Measurements from ENCODE around the gene CYLD.
A peak's percentile ranks its signal among the peaks of the same experiment; 100 is the strongest.

DNA sequence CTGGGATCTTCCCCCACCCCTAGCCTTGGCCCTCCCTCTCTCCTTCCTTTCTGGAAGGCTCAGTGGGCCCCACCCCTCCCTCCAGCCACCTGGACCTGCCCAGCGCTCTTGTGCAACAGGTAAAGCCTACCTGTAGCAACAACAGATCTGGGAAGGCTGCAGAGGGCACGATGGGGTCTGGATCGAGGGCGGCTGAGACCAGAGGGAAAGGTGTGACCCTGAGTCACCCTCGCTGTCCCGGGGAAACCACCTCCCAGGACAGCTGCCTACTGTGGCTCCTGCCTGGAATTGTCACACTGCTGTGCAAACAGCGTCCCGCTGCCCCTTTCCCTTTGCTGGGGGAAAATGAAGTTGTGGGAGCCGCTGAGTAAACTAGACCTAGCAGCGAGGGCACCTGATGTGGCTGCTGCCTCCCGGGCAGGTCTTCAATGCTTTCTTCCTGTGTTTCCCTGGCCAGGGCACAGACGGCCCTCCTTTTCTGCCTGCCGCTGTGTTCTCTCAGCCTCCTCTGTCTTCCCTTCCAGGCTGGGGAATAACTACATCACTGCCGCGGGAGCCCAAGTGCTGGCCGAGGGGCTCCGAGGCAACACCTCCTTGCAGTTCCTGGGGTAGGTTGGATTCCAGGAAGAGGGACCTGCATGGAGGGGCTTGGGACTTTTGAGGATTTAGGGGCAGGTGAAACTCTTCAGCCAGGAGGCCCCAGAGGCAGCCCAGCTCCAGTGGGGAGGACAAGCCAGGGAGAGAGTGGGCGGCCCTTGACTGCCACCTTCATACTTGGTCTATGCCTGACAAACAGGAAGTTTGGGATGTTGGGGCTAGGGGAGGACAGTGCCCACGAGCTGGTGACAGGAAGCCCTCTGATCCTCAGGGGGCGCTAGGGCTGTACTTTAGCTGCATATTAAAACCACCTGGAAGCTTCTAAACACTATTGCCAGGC lies 22.2 kb upstream of the CYLD start:
- TF ChIP-seq, protein P1, sequence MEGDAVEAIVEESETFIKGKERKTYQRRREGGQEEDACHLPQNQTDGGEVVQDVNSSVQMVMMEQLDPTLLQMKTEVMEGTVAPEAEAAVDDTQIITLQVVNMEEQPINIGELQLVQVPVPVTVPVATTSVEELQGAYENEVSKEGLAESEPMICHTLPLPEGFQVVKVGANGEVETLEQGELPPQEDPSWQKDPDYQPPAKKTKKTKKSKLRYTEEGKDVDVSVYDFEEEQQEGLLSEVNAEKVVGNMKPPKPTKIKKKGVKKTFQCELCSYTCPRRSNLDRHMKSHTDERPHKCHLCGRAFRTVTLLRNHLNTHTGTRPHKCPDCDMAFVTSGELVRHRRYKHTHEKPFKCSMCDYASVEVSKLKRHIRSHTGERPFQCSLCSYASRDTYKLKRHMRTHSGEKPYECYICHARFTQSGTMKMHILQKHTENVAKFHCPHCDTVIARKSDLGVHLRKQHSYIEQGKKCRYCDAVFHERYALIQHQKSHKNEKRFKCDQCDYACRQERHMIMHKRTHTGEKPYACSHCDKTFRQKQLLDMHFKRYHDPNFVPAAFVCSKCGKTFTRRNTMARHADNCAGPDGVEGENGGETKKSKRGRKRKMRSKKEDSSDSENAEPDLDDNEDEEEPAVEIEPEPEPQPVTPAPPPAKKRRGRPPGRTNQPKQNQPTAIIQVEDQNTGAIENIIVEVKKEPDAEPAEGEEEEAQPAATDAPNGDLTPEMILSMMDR (IDR thresholded peaks at IDR 0.05; ENCODE audit: borderline replicate concordance, extremely low read depth, low read length, poor library complexity, severe bottlenecking), result peak; percentile 42
- TF ChIP-seq EZH2 (IDR thresholded peaks at IDR 0.05; ENCODE audit: borderline replicate concordance, low read depth, low read length, severe bottlenecking), result no peak
